GM18870 (cell line): ENCODE measurements around the gene MC5R.
"Not testable (repeated sequence)": the region's sequence is repeated elsewhere in the genome, so short reads cannot be mapped to it uniquely, and the experiment has no call there.

Source experiments
- ATAC-seq: cut with Tn5 transposase; IDR thresholded peaks from one replicate; pipeline ENCODE4 v1.9.1; 2021; ENCODE audit warnings: moderate library complexity; ENCODE audit not compliant: unreplicated experiment

The MC5R gene

GRCh38 chr18:13836559-13836958, 12.6 kb downstream of the MC5R start:
- ATAC-seq: no peak

GRCh38 chr18:13849791-13850190, 25.8 kb downstream of the MC5R start:
- ATAC-seq: no peak

- ATAC-seq: not testable (repeated sequence)
These were observed 38.9 kb downstream of the MC5R start for GRCh38 chr18:13862898-13863297.

- no peak for ATAC-seq
These were observed 44.7 kb downstream of the MC5R start for GRCh38 chr18:13868501-13869271.

- no peak for ATAC-seq
These were observed 47.8 kb downstream of the MC5R start for GRCh38 chr18:13871701-13872100.

GRCh38 chr18:13872373-13872772, 48.4 kb downstream of the MC5R start:
- ATAC-seq: no peak

GRCh38 chr18:13872932-13873331, 49.0 kb downstream of the MC5R start:
- ATAC-seq: no peak

- no peak for ATAC-seq
These were observed 50.6 kb downstream of the MC5R start for GRCh38 chr18:13874558-13874957.
